ENCODE results near the gene TRPC1.
A peak's percentile ranks its signal among the peaks of the same experiment; 100 is the strongest.
"Not testable (repeated sequence)": the region's sequence is repeated elsewhere in the genome, so short reads cannot be mapped to it uniquely, and the experiment has no call there.

TRPC1 gene

GRCh38 chr3:142723968-142724681, at the start of gene TRPC1:
TSS of gene TRPC1 (plus strand) at chr3:142724034. CDS start at chr3:142724560, 526 bp downstream.
- peak; percentile 46 for DNase-seq (ENCODE audit: low read depth)

GRCh38 chr3:142676151-142676550, 47.7 kb upstream of the TRPC1 start:
- DNase-seq (ENCODE audit: low read depth): no peak

- no peak for DNase-seq (ENCODE audit: low read depth)
Observed at GRCh38 chr3:142680710-142681109, 43.1 kb upstream of the TRPC1 start.

- DNase-seq (ENCODE audit: low read depth): no peak
Observed at GRCh38 chr3:142690613-142691012, 33.2 kb upstream of the TRPC1 start.

- DNase-seq (ENCODE audit: low read depth): no peak
Observed at GRCh38 chr3:142691527-142691926, 32.3 kb upstream of the TRPC1 start.

- DNase-seq (ENCODE audit: low read depth): no peak
Observed at GRCh38 chr3:142693136-142693853, 30.5 kb upstream of the TRPC1 start.

GRCh38 chr3:142694225-142694624, 29.6 kb upstream of the TRPC1 start:
- DNase-seq (ENCODE audit: low read depth): no peak

GRCh38 chr3:142705198-142705597, 18.6 kb upstream of the TRPC1 start:
- no peak for DNase-seq (ENCODE audit: low read depth)

- no peak for DNase-seq (ENCODE audit: low read depth)
Observed at GRCh38 chr3:142706321-142707127, 17.3 kb upstream of the TRPC1 start.

- DNase-seq (ENCODE audit: low read depth): no peak
Observed at GRCh38 chr3:142709207-142709606, 14.6 kb upstream of the TRPC1 start.

- not testable (repeated sequence) for DNase-seq (ENCODE audit: low read depth)
Observed at GRCh38 chr3:142714882-142715281, 9.0 kb upstream of the TRPC1 start.

- DNase-seq (ENCODE audit: low read depth): no peak
Observed at GRCh38 chr3:142716102-142716501, 7.7 kb upstream of the TRPC1 start.

GRCh38 chr3:142723665-142723967, 218 bp upstream of the TRPC1 start:
- no peak for DNase-seq (ENCODE audit: low read depth)

GRCh38 chr3:142724682-142725356, 985 bp downstream of the TRPC1 start:
- DNase-seq (ENCODE audit: low read depth): no peak

GRCh38 chr3:142725357-142725739, 1.5 kb downstream of the TRPC1 start:
- no peak for DNase-seq (ENCODE audit: low read depth)

GRCh38 chr3:142726017-142726416, 2.2 kb downstream of the TRPC1 start:
- no peak for DNase-seq (ENCODE audit: low read depth)

GRCh38 chr3:142732066-142732465, 8.2 kb downstream of the TRPC1 start:
- DNase-seq (ENCODE audit: low read depth): no peak

GRCh38 chr3:142734834-142735233, 11.0 kb downstream of the TRPC1 start:
- no peak for DNase-seq (ENCODE audit: low read depth)

GRCh38 chr3:142735462-142735861, 11.6 kb downstream of the TRPC1 start:
- DNase-seq (ENCODE audit: low read depth): no peak

- no peak for DNase-seq (ENCODE audit: low read depth)
Observed at GRCh38 chr3:142738396-142738795, 14.6 kb downstream of the TRPC1 start.

GRCh38 chr3:142746646-142747045, 22.8 kb downstream of the TRPC1 start:
- DNase-seq (ENCODE audit: low read depth): no peak

GRCh38 chr3:142750531-142750930, 26.7 kb downstream of the TRPC1 start:
- DNase-seq (ENCODE audit: low read depth): not testable (repeated sequence)

Data from stimulated activated CD8-positive, alpha-beta memory T cell treated with anti-CD3 and anti-CD28 coated beads, Interleukin-12 subunit alpha, Interleukin-12 subunit beta, amount 100 ng/mL, for 1 hour (primary cell).